ENCODE measurements around the gene PKIB.

DNA sequence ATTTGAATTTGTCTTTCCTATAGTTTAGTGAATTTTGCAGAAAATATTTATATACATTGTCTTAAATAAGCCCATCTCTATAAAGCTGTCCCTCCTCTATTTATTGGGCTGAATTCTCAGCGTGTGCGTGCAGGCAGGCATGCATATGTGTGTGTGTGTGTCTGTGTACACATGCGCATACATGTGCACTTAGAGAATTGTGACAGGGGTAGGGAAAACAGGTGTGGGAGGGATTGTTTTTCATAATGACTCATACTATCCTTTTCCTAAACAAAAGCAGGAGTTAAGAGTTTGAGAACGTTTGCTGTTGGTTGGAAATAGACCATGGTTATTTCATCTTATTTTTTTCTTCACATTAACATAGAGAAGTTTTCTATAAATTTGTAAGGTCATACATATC lies 126.0 kb downstream of the PKIB start:
- TF ChIP-seq, protein P1, sequence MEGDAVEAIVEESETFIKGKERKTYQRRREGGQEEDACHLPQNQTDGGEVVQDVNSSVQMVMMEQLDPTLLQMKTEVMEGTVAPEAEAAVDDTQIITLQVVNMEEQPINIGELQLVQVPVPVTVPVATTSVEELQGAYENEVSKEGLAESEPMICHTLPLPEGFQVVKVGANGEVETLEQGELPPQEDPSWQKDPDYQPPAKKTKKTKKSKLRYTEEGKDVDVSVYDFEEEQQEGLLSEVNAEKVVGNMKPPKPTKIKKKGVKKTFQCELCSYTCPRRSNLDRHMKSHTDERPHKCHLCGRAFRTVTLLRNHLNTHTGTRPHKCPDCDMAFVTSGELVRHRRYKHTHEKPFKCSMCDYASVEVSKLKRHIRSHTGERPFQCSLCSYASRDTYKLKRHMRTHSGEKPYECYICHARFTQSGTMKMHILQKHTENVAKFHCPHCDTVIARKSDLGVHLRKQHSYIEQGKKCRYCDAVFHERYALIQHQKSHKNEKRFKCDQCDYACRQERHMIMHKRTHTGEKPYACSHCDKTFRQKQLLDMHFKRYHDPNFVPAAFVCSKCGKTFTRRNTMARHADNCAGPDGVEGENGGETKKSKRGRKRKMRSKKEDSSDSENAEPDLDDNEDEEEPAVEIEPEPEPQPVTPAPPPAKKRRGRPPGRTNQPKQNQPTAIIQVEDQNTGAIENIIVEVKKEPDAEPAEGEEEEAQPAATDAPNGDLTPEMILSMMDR (IDR thresholded peaks at IDR 0.05) = no peak
- no peak for TF ChIP-seq POLR2AphosphoS5 (IDR thresholded peaks at IDR 0.05)
